Esophagus muscularis mucosa (tissue), 4 donors: ENCODE results near the gene C1QTNF1. TPM values are rescaled to one million over a fixed set of nuclear protein-coding genes. Genes with fewer than 3 reads are reported as not detected.

Experiments used
- DNase-seq: peaks from one replicate; pipeline ENCODE4 v3.0.0-alpha.2; 2017; ENCODE audit errors: extremely low spot score
- H3K27ac ChIP-seq, 4 donors: fragments of 200-600 bp; sonication (generic); replicated peaks in 1 of 4; 1 replicate in 3 of 4; 2 replicates in 1 of 4; pipeline ENCODE4 v1.5.1; 2016 to 2019; ENCODE audit warnings: mild to moderate bottlenecking in 1 of 4
- H3K27me3 ChIP-seq, 4 donors: fragments of 200-600 bp; sonication (generic); one replicate each; pipeline versions ENCODE4 v1.5.1 to v1.6.0; 2016 to 2019
- H3K36me3 ChIP-seq, 4 donors: fragments of 200-600 bp; sonication (generic); one replicate each; pipeline ENCODE4 v1.5.1; 2016 to 2019
- H3K4me1 ChIP-seq, 4 donors: fragments of 200-600 bp; sonication (generic); one replicate each; pipeline ENCODE4 v1.5.1; 2016 to 2019
- H3K4me3 ChIP-seq, 4 donors: fragments of 200-600 bp; sonication (generic); 1 replicate in 2 of 4; 2 replicates in 2 of 4; pipeline ENCODE4 v1.5.1; 2016 to 2019; ENCODE audit warnings: mild to moderate bottlenecking in 4 of 4, moderate library complexity in 1 of 4
- H3K9me3 ChIP-seq, 4 donors: fragments of 200-600 bp; sonication (generic); 1 replicate in 3 of 4; 2 replicates in 1 of 4; pipeline ENCODE4 v1.5.1; 2016 to 2019
- EP300 ChIP-seq: sonication (generic); formaldehyde crosslinking; IDR thresholded peaks from one replicate; pipeline ENCODE4 v1.6.1; 2017; ENCODE audit warnings: antibody characterized with exemption
- POLR2A ChIP-seq: fragments of 450-650 bp; IDR thresholded peaks from one replicate; pipeline ENCODE4 v1.6.1; 2017; ENCODE audit warnings: antibody characterized with exemption, moderate library complexity, mild to moderate bottlenecking, low read depth
- POLR2AphosphoS5 ChIP-seq, 2 donors: sonication (generic); formaldehyde crosslinking; IDR thresholded peaks; one replicate each; pipeline ENCODE4 v1.6.1; 2017; ENCODE audit warnings: antibody characterized with exemption in 2 of 2
- WGBS: methylation state at CpG from one replicate; pipeline ENCODE4 v1.1.5; 2018; 5-methylcytosine and 5-hydroxymethylcytosine counted together
- intact Hi-C: fragments of 100-400 bp; cut with DNase I; formaldehyde crosslinking; loops from one replicate; pipeline ENCODE4 v1.15.1; 2023
- total RNA-seq, 4 donors: library from RNA; depleted of rRNA; stranded (reverse); fragments of >200 nt; gene quantifications; one replicate each; pipeline versions ENCODE4 v1.1.0 to v1.2.1, GENCODE V29; 2016
- TF ChIP-seq, protein P1 (sequence below), 3 experiments: fragments of 200-600 bp in 2 of 3; fragments of 450-650 bp in 1 of 3; sonication (generic) in 2 of 3; IDR thresholded peaks; one replicate each; pipeline ENCODE4 v1.5.1; 2017 to 2019; ENCODE audit warnings: antibody characterized with exemption in 3 of 3, mild to moderate bottlenecking in 2 of 3, moderate library complexity in 1 of 3

C1QTNF1 gene
- total RNA-seq, 4 donors from 2014 or later: 31.1 to 115 (median 70.4) TPM

GRCh38 chr17:78995761-78996451 lies 28.1 kb upstream of the C1QTNF1 start:
- Histone ChIP-seq H3K4me3 (no peak overlapping the region), H3K36me3 (peaks cover 16 to 92% (median 77%) of the 10 kb centered on the region in 4 donors), H3K9me3 (no peaks in the 10 kb centered on the region), H3K27ac (no peak overlapping the region), H3K27me3 (no peaks in the 10 kb centered on the region), H3K4me1 (peaks cover 7 to 24% (median 20%) of the 10 kb centered on the region in 4 donors)
- WGBS: 78% methylated on average over 14 of the region's 18 CpGs
- no peak for DNase-seq
- TF ChIP-seq, protein P1, sequence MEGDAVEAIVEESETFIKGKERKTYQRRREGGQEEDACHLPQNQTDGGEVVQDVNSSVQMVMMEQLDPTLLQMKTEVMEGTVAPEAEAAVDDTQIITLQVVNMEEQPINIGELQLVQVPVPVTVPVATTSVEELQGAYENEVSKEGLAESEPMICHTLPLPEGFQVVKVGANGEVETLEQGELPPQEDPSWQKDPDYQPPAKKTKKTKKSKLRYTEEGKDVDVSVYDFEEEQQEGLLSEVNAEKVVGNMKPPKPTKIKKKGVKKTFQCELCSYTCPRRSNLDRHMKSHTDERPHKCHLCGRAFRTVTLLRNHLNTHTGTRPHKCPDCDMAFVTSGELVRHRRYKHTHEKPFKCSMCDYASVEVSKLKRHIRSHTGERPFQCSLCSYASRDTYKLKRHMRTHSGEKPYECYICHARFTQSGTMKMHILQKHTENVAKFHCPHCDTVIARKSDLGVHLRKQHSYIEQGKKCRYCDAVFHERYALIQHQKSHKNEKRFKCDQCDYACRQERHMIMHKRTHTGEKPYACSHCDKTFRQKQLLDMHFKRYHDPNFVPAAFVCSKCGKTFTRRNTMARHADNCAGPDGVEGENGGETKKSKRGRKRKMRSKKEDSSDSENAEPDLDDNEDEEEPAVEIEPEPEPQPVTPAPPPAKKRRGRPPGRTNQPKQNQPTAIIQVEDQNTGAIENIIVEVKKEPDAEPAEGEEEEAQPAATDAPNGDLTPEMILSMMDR (IDR thresholded peaks at IDR 0.05): no peak
- TF ChIP-seq EP300 (no peak), POLR2AphosphoS5 (IDR thresholded peaks at IDR 0.05) (no peak), POLR2A (no peak)
- intact Hi-C loops: no loop called here

DNA sequence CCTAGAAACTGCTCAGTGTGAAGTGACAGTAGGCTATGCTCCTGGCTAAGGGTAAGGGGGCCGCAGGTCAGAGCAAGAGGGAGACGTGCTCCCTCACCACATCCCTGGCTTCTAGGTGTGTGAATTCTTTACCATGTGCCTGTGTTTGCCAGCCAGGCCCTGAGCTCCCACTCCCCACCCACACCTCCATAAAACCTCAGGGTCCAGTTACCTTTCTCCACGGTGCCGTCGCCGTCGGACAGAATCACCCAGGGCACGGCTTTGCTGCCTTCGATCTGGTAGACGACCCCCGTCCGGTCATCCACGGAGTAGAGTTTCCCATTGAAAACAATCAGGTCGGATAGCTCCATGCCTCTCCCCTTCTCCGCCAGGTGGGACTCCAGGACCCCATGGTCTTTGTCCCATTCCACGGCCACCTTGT lies 27.2 kb upstream of the C1QTNF1 start:
- 96% methylated on average over 16 of the region's 16 CpGs for WGBS
- Histone ChIP-seq H3K36me3 (peaks cover 12 to 83% (median 68%) of the 10 kb centered on the region in 4 donors), H3K27ac (no peak overlapping the region), H3K27me3 (no peaks in the 10 kb centered on the region), H3K4me1 (peaks cover 7 to 24% (median 20%) of the 10 kb centered on the region in 4 donors), H3K9me3 (no peaks in the 10 kb centered on the region), H3K4me3 (no peak overlapping the region)
- TF ChIP-seq EP300 (no peak), POLR2AphosphoS5 (IDR thresholded peaks at IDR 0.05) (no peak), POLR2A (no peak)
- TF ChIP-seq, protein P1 (IDR thresholded peaks at IDR 0.05): no peak
- intact Hi-C loops: no loop called here
- no peak for DNase-seq

DNA sequence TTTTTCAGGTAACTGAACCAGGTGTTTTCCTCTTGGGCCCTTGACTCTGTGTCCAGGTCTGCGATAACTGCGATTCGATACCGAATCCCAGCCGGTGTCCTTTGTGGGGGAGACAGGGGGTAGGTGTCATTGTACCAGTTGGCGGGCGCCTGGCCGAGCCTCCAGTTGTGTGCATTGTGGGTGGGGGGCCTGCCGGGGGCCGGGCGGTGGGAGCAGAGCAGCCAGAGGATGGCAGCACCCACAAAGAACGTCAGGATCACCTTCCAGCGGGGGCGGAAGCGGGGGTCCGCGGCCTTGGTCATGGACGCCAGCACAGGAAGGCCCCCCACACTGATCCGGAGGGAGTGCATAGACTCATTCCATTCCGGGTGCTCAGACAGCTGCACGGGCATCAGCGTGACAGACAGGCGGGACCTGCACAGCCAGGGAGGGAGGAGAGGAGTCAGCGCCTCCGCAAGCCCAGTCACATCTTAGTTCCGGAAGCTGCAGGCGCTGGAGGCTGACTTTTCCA lies 26.7 kb upstream of the C1QTNF1 start:
- WGBS: 97% methylated on average over 22 of the region's 27 CpGs
- no peak for TF ChIP-seq POLR2AphosphoS5 (IDR thresholded peaks at IDR 0.05)
- Histone ChIP-seq H3K27ac (no peak overlapping the region), H3K4me1 (peaks cover 7 to 24% (median 20%) of the 10 kb centered on the region in 4 donors), H3K4me3 (no peak overlapping the region), H3K36me3 (peaks cover 12 to 78% (median 63%) of the 10 kb centered on the region in 4 donors), H3K9me3 (no peaks in the 10 kb centered on the region), H3K27me3 (no peaks in the 10 kb centered on the region)
- DNase-seq: no peak
- intact Hi-C loops: no loop called here

DNA sequence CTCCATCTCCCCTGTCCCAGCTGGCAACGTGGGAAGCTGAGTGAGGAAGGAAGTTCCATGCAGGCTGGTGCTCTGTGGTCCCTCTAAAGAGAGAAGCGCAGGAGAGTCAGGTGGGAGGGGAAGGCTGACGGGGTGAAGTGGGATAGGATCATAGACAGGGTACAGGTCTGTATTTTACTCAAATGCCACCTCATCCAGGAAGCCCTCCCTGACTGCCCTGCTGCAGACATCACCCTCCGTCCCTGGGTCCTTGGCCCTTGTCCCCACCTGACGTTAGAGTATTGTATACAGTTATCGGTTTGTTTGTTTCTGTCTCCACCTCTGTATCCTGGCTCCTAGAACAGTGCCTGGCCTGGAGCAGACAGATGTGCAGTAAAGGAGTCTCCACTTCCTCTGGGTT lies 26.1 kb upstream of the C1QTNF1 start:
- intact Hi-C loops: no loop called here
- H3K4me1 ChIP-seq: peaks cover 7 to 27% (median 19%) of the 10 kb centered on the region in 4 donors
- no peaks in the 10 kb centered on the region for H3K9me3 ChIP-seq
- H3K36me3 ChIP-seq: peaks cover 12 to 77% (median 57%) of the 10 kb centered on the region in 4 donors
- TF ChIP-seq POLR2A (no peak), POLR2AphosphoS5 (IDR thresholded peaks at IDR 0.05) (no peak), EP300 (no peak)
- TF ChIP-seq, protein P1 (IDR thresholded peaks at IDR 0.05): no peak
- 82% methylated on average over 6 of the region's 6 CpGs for WGBS
- H3K27me3 ChIP-seq: no peaks in the 10 kb centered on the region
- no peak overlapping the region for H3K4me3 ChIP-seq
- H3K27ac ChIP-seq: no peak overlapping the region
- DNase-seq: no peak

DNA sequence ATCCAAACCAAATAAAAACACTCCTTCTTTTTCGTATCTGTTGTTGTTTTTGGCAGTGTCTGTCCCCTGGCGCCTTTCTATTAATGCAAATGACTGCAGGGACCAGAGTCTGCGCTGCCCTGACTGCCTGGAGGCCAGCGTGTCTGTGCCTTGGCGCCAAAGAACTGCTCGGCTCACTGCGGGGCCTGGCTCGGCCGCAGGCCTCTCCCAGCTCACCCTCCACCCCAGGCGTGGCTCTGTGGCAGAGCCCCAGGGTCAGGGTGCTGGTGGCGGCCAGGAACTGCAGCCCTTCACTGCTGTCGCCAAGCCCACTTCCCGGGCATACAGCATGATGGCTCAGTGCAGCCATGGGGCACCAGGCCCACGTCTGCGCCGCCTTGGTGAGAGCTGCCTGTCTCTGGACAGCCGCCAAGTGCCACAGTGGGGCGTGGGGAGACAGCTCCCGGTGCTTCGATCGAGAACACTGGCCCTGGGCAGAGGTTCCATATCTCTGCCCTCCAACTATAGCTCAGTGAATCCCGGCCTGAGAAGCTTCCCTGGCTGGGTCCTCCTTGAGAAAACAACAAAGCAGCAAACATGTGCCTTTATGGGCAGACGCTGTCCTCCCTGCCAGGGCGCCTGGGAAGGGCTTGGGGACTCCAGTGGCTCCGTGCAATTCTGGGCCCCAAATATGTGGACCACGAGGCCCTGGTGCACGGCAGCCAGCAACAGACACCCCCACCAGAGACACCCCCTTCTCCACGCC lies 25.5 kb upstream of the C1QTNF1 start:
- Histone ChIP-seq H3K9me3 (no peaks in the 10 kb centered on the region), H3K27me3 (no peaks in the 10 kb centered on the region), H3K36me3 (peaks cover 12 to 72% (median 54%) of the 10 kb centered on the region in 4 donors), H3K4me1 (peaks cover 11 to 25% (median 16%) of the 10 kb centered on the region in 4 donors), H3K4me3 (no peak overlapping the region), H3K27ac (no peak overlapping the region)
- 79% methylated on average over 13 of the region's 28 CpGs for WGBS
- no peak for TF ChIP-seq POLR2AphosphoS5 (IDR thresholded peaks at IDR 0.05)
- TF ChIP-seq, protein P1 (IDR thresholded peaks at IDR 0.05): no peak
- no peak for TF ChIP-seq EP300
- TF ChIP-seq POLR2A: no peak
- intact Hi-C loops: no loop called here
- no peak for DNase-seq
